Mononuclear cell (primary cell): ENCODE results near the gene KDM4C. TPM values are rescaled to one million over a fixed set of nuclear protein-coding genes. Genes with fewer than 3 reads are reported as not detected.

Source experiments
- H3K27me3 ChIP-seq: 2 replicates; pipeline ENCODE4 v1.6.0; 2011; ENCODE audit warnings: low read length, control low read depth; ENCODE audit not compliant: insufficient read depth
- H3K4me1 ChIP-seq: 2 replicates; pipeline ENCODE4 v1.5.1; 2011; ENCODE audit warnings: mild to moderate bottlenecking, low read length, control low read depth; ENCODE audit not compliant: insufficient read depth
- H3K4me3 ChIP-seq: 2 replicates; pipeline ENCODE4 v1.5.1; 2011; ENCODE audit warnings: mild to moderate bottlenecking, low read length, moderate library complexity
- H3K9me3 ChIP-seq: 2 replicates; pipeline ENCODE4 v1.5.1; 2011; ENCODE audit warnings: low read depth, mild to moderate bottlenecking, control low read depth, low read length
- total RNA-seq: library from RNA; depleted of rRNA; stranded (reverse); fragments of >200 nt; gene quantifications from one replicate; pipeline ENCODE4 v1.2.3, GENCODE V29; 2012

KDM4C gene
- total RNA-seq, 1 donor, result 78.6 TPM

DNA sequence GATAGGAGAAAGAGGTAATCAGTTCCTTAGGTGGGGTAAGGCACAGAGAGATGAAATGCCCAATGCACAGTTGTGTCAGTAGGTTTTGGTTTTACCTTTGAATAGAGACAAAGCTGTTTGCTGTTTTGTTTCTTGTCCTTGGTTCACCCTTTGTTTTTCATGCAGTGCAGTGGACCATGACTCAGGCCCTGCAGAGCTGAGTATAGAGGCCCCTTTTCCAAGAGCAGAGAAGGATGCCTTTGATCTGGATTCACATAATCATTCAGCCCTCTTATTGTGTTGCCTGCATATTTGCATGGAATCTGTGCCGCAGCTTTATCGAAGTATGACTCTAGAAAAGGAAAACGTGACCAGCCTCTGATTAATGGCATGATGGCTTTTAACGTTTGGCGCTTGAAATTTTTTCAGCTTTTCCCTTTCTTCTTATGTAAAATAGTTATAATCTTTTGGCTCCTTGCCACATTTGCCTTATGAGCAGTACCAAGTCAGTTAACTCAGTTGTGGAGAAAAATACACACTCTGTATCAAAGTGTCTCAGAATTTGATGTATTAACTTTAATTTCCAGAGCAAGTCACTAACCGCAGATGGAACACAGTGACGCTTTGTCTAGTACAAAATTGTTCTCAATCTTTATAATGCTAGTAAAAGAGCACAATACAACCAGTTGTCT lies 197.6 kb downstream of the KDM4C start:
- Histone ChIP-seq H3K9me3 (no peaks in the 10 kb centered on the region), H3K4me3 (no peak overlapping the region), H3K4me1 (peaks cover 14% of the 10 kb centered on the region), H3K27me3 (no peaks in the 10 kb centered on the region)

DNA sequence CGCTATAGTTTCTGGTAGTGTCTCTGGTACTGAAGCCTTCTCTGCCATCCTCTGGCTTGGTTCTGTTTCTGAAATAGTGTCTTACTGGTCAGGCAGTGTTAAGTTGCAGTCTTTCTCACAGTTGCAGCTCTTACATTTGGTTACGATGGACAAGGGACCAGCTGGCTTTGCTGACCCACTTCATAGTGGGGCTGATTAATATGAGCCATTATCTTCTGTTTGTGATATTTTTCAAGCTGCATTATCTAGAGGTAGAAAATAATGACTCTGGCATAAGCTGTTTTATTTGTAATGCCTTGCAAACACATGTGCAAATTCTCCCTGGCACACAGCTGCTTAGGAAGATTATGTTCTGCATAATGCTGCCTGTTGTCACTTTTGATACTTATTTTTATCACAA lies 199.1 kb downstream of the KDM4C start:
- no peaks in the 10 kb centered on the region for H3K27me3 ChIP-seq
- peaks cover 17% of the 10 kb centered on the region for H3K4me1 ChIP-seq
- no peaks in the 10 kb centered on the region for H3K9me3 ChIP-seq
- no peak overlapping the region for H3K4me3 ChIP-seq

DNA sequence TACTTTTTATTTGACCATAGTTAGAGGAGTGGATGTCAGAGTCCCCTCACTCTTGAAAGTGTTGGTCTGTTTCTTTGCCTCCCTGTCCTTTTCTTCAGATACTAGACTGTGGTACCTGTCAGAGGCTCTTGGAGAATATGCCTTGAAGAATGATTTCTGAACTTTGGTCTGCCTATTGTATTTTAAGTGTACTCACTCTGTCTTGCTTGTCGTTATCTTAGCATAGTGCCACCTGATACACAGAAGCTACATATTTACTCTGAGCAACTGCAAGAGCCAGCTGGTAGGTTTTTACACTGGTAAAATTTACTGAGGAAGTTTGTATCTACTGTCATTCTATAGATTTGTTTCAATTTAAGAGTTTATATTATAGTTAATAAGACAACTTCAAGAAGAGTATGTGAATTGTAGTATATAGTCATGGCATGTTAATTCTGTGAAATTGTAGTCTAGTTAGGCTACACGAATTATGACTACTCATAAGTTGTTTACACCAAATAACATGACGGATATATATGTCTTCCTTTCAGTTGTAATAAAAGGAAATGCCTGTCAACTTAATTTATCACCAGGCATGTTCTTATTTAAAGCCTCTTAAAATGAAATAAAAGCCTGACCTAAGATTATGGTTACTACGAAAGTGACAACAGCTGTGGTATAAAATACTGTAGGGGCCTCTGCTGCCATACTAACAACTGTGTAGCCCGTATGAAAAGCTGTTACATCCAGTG lies 201.7 kb downstream of the KDM4C start:
- no peaks in the 10 kb centered on the region for H3K9me3 ChIP-seq
- no peaks in the 10 kb centered on the region for H3K27me3 ChIP-seq
- no peak overlapping the region for H3K4me3 ChIP-seq
- peaks cover 17% of the 10 kb centered on the region for H3K4me1 ChIP-seq

DNA sequence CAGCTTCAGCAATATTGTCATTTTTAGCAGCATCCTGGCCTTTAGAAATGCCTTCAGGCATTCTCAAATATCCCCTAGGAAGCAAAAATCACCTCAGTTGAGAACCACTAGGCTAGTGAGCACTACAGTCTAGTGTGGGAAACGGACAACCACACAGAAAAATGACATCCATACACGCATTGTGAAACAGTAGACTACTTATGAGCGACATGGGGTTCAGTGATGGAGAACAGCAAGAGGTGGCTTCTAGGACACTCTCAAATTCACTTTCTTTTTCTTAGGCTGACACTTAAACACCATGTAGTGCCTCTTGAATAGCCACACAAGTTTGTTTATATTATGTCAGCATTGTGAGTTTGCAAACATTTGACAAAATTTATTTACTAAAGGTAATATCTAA lies 203.0 kb downstream of the KDM4C start:
- H3K4me3 ChIP-seq, result no peak overlapping the region
- H3K27me3 ChIP-seq, result no peaks in the 10 kb centered on the region
- peaks cover 9% of the 10 kb centered on the region for H3K4me1 ChIP-seq
- no peaks in the 10 kb centered on the region for H3K9me3 ChIP-seq

DNA sequence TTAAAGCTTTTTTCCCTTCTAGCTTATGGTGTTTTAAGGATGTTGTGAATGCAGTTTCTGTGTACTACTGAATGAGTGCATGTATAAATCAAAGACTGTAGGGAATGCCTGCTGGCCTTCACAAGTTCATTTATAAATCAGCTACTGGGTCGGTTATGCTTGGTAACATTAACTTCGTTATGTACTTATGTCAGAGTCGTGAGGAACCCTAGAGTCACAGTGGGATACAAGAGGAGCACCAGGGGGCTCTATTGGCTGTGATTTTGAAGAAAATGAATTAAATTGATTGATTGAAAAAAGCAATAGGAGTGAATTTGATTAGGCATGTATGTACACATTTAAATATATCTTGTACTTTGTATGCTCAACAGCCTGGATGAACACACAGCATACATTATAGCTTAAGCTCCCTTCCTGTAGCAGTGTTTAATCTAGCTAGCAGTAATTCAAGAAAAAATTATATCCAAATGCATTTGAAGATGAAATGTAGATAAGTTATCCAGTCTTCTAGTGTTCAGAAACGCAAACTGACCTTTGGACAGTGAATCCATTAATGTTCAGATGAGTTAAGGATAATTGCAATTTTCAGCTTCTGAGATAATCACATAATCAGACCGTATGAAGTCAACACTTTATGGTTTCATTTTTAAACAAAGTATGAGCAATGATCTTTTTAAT lies 204.2 kb downstream of the KDM4C start:
- H3K9me3 ChIP-seq, result no peaks in the 10 kb centered on the region

DNA sequence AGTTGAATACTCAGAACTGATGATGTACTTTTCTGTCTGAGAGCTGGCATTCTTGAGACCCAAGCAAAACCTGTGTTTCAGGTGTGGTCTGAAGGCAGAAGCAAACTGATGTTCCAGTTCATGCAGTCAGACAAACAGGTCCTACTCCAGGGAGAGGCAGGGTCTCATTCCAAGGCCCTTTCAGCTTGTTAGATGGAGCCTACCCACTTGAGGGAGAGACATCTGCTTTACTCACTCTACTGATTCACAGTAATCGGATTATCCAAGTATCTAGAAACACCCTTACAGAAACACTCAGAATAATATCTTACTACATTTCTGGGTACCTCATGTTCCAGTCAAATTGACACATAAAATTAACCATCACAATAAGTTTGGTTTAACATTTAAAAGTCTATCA lies 207.8 kb downstream of the KDM4C start:
- Histone ChIP-seq H3K9me3 (no peaks in the 10 kb centered on the region), H3K27me3 (no peaks in the 10 kb centered on the region), H3K4me1 (peaks cover 2% of the 10 kb centered on the region), H3K4me3 (no peak overlapping the region)

More for the DNA sequence above, 204.2 kb downstream of the KDM4C start:
- H3K27me3 ChIP-seq, result no peaks in the 10 kb centered on the region
- peaks cover 9% of the 10 kb centered on the region for H3K4me1 ChIP-seq
- no peak overlapping the region for H3K4me3 ChIP-seq

DNA sequence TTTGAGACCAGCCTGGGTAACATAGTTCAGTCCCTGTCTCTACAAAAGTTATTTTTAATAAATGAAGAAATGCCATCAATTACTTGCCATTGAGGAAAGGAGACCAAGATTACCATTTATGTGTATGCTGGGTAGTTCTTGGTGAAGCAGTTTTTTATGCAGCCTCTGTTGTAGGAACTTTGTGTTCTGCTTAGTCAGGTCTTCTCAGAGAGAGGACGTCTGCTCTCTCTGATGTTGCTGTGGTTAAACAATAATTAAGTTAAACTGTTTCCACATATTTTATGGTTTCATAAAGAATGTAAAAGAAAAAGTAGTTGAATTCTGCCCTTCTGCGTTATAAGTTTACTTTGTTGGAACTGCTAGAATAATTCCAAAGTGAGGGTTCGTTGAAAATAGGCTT lies 210.5 kb downstream of the KDM4C start:
- Histone ChIP-seq H3K27me3 (no peaks in the 10 kb centered on the region), H3K9me3 (no peaks in the 10 kb centered on the region), H3K4me3 (no peak overlapping the region), H3K4me1 (no peaks in the 10 kb centered on the region)

DNA sequence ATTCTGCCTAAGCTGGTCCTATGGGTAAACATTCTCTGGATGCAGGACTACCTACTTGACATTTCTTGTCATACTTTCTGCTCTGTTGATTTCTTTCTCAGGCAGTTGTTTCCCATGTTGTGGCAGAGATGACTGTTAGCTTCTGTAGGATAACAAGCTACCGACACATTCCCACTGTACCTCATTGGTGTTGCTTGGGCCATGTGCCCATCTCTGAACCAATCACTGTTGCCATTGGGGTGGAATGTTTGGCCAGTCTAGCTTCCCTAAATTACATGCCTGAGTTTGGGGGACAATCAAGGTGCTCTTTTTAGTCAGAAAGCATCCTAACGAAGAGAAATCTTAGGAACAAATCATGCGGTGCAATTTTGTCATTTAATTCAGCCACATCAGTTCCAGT lies 212.0 kb downstream of the KDM4C start:
- no peaks in the 10 kb centered on the region for H3K27me3 ChIP-seq
- no peaks in the 10 kb centered on the region for H3K9me3 ChIP-seq
- no peaks in the 10 kb centered on the region for H3K4me1 ChIP-seq
- no peak overlapping the region for H3K4me3 ChIP-seq

DNA sequence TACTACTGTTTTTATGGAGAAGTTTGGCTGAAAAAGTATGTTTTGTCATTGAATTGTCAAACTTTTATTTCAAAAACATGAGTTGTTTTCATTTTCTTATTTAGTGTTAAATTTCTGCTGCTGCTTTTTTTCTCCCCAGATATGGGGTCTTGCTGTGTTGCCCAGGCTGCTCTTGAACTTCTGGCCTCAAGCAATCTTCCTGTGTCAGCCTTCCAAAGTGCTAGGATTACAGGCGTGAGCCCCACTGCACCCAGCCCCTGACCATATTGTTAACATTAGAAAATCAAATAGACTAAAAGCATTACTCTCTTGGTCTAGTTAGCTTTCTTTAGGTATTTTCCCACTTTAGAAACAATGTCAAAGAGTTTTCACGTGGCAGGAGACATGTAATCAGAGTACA lies 215.3 kb downstream of the KDM4C start:
- Histone ChIP-seq H3K9me3 (no peaks in the 10 kb centered on the region), H3K4me1 (no peaks in the 10 kb centered on the region), H3K27me3 (no peaks in the 10 kb centered on the region), H3K4me3 (no peak overlapping the region)

DNA sequence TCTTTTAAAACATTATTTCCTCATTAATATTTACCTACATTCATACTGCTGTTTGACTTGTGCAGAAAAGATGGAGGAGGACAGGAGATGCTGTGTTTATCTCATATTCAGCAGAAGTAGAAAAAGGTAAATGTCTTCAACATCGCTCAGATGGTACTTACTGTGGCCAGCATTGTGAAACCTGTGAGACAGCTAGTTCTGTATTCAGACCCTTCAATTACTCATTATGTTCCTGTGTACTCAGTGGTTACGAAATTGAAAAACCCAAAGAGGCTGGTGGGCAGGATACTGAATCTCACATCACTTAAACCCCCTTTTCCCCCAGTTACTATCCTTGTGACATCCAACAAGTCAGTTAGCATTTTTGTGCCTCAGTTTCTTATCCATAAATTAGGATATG lies 216.0 kb downstream of the KDM4C start:
- Histone ChIP-seq H3K4me3 (no peak overlapping the region), H3K27me3 (no peaks in the 10 kb centered on the region), H3K4me1 (no peaks in the 10 kb centered on the region), H3K9me3 (no peaks in the 10 kb centered on the region)

DNA sequence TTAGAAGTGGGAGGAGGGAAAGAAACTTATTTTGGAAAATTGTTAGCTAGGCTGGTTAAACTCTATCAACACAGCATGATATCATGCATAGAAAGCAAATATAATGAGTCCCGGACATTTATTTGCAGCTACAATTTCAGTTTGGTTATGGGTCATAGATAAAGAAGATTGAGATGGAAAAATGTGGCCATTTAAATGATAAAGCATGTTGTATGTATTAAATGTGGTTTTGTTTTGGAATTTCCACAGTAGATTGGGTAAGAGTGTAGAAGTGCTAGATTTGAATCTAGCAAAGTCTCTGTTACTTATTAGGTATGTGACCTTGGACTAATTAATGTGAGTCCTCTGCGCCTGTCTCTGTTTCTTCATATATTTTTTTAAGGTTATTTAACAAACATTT lies 217.4 kb downstream of the KDM4C start:
- Histone ChIP-seq H3K4me3 (no peak overlapping the region), H3K4me1 (no peaks in the 10 kb centered on the region), H3K27me3 (no peaks in the 10 kb centered on the region), H3K9me3 (no peaks in the 10 kb centered on the region)

DNA sequence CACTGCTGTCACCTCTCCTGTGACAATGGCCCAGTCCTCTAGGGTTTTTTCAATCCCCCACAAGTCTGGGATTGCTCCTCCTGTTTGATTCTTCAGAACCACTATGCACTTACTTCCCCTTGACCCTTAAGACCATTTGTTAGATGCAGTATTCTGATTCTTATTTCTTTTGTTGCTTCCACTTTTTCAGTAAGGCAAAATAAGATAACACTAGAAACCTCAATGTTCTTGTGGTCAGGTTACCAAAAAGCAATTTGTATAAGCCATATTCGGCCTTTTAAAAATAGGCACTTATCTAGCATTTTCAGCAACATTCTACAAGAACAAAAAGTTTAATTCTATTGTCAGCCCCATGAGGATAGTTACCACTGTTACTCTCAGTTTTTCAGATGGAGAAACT lies 220.0 kb downstream of the KDM4C start:
- Histone ChIP-seq H3K4me1 (no peaks in the 10 kb centered on the region), H3K4me3 (no peak overlapping the region), H3K27me3 (no peaks in the 10 kb centered on the region), H3K9me3 (no peaks in the 10 kb centered on the region)

DNA sequence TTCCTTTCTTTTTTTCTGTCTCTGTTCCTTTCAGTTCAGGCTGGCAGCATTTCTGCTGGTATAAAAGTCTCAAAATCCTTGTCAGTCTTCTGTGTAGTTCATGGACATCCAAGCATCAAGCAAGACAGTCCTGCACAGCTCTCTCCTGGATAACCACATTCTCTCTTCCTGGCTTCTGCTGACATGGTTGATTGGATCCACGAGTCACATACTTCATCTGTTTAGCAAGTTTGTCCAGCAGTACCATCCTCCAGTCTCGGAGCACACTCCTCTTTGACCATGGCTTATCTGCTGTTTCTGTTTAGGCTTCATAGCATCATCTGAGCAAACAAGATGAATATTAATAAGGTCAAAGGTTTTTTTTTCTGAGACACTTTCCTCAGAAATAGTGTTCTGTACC lies 220.8 kb downstream of the KDM4C start:
- Histone ChIP-seq H3K9me3 (no peaks in the 10 kb centered on the region), H3K4me3 (no peak overlapping the region), H3K27me3 (no peaks in the 10 kb centered on the region), H3K4me1 (no peaks in the 10 kb centered on the region)

DNA sequence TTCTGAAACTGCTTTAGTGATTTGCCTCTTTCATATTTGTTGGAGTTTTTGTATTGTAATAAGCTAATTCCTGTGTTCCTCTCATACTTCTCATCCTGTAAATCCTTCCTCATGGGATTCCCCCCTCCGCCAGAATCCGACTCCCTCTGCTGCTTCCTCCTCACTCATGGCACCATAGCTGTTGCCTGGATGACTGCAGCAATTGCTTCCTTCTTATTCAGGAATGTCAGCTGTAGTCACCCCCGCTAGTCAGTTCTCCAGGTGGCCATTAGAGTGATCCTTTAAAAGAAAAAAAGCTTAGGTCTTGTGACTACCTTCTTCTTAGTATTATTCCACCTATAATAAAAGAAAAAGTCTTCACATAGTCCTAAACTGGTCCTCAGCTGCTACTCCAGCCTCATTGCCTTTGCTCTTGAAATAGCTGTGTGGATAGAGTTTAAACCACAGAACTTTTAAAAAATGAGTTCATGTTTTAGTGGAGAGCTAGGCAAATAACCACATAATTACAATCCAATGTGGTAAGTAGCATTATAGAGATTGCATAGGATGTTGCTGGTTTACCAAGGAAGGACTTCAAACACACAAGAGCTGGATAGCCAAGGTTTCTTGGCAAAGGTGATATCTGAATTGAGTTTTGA lies 227.3 kb downstream of the KDM4C start:
- Histone ChIP-seq H3K9me3 (no peaks in the 10 kb centered on the region), H3K4me1 (no peaks in the 10 kb centered on the region), H3K27me3 (no peaks in the 10 kb centered on the region), H3K4me3 (no peak overlapping the region)

DNA sequence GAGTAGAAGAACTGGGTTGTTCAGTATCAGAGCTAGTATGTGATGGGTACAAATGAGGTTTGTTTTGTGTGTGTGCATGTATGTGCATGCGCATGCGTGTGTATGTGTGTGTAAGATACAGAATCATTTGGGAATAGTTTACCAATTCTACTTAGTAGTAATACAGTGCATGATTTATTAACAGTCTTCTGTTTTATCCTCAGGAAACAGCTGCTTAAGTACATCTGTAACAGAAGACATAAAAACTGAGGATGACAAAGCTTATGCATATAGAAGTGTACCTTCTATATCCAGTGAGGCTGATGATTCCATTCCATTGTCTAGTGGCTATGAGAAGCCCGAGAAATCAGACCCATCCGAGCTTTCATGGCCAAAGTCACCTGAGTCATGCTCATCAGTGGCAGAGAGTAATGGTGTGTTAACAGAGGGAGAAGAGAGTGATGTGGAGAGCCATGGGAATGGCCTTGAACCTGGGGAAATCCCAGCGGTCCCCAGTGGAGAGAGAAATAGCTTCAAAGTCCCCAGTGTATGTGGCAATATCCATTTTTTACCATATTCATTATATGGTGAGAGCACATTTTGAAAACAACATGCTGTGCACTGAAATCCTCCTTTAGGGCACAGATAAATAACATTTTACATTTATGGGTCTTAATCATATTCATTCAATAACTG lies 228.5 kb downstream of the KDM4C start:
- Histone ChIP-seq H3K4me1 (no peaks in the 10 kb centered on the region), H3K4me3 (no peak overlapping the region), H3K9me3 (no peaks in the 10 kb centered on the region), H3K27me3 (no peaks in the 10 kb centered on the region)
